Peyer's patch (tissue), 4 donors: ENCODE data around the gene TMEM50A. TPM values are rescaled to one million over a fixed set of nuclear protein-coding genes. Genes with fewer than 3 reads are reported as not detected.

Source experiments
- DNase-seq, 3 donors: peaks; one replicate each; pipeline ENCODE4 v3.0.0-alpha.2; 2017 to 2019
- H3K27ac ChIP-seq, 4 donors: fragments of 200-600 bp; sonication (generic); one replicate each; pipeline ENCODE4 v1.5.1; 2016 to 2019
- H3K27me3 ChIP-seq, 2 donors: fragments of 200-600 bp; sonication (generic); one replicate each; pipeline ENCODE4 v1.5.1; 2019
- H3K36me3 ChIP-seq, 3 donors: fragments of 200-600 bp; sonication (generic); one replicate each; pipeline ENCODE4 v1.5.1; 2016 to 2019
- H3K4me1 ChIP-seq, 4 donors: fragments of 200-600 bp; sonication (generic); one replicate each; pipeline ENCODE4 v1.5.1; 2016 to 2019
- H3K4me3 ChIP-seq, 4 donors: fragments of 200-600 bp; sonication (generic); 1 replicate in 3 of 4; 2 replicates in 1 of 4; pipeline ENCODE4 v1.5.1; 2016 to 2019; ENCODE audit warnings: mild to moderate bottlenecking in 1 of 4
- H3K9me3 ChIP-seq, 4 donors: fragments of 200-600 bp; sonication (generic); one replicate each; pipeline ENCODE4 v1.5.1; 2016 to 2019; ENCODE audit warnings: mild to moderate bottlenecking in 1 of 4
- CTCF ChIP-seq, 6 experiments: fragments of 450-650 bp in 4 of 6; fragments of 200-600 bp in 2 of 6; sonication (generic) in 1 of 6; IDR thresholded peaks; one replicate each; pipeline ENCODE4 v1.5.1; 2017 to 2019; ENCODE audit warnings: antibody characterized with exemption in 6 of 6, mild to moderate bottlenecking in 3 of 6, moderate library complexity in 1 of 6
- POLR2A ChIP-seq, 2 donors: fragments of 450-650 bp; IDR thresholded peaks; one replicate each; pipeline ENCODE4 v1.5.1; 2017; ENCODE audit warnings: antibody characterized with exemption in 2 of 2, mild to moderate bottlenecking in 2 of 2, moderate library complexity in 2 of 2
- total RNA-seq, 4 donors: library from RNA; depleted of rRNA; stranded (reverse); fragments of >200 nt; gene quantifications; one replicate each; pipeline ENCODE4 v1.1.0, GENCODE V29; 2016

TMEM50A gene
- total RNA-seq, 4 donors from 2014 or later = 43.7 to 101 (median 56.2) TPM

- Histone ChIP-seq H3K4me1 (peaks cover 0 to 19% (median 8%) of the 10 kb centered on the region in 4 donors), H3K9me3 (no peaks in the 10 kb centered on the region), H3K27ac (peak overlapping the region; percentile 90 to 97 (median 95)), H3K27me3 (no peaks in the 10 kb centered on the region), H3K36me3 (peaks cover 0 to 14% (median 0%) of the 10 kb centered on the region in 3 donors), H3K4me3 (peak overlapping the region; percentile 53 to 94 (median 84))
- TF ChIP-seq POLR2A (IDR thresholded peaks at IDR 0.05) (no peak), CTCF (IDR thresholded peaks at IDR 0.05) (no peak)
- DNase-seq = no peak
Observed at GRCh38 chr1:25338986-25339385, 852 bp downstream of the TMEM50A start.

GRCh38 chr1:25341746-25342145 is 3.6 kb downstream of the TMEM50A start:
- no peak for DNase-seq
- H3K27ac ChIP-seq = no peak overlapping the region

GRCh38 chr1:25342846-25343245 is 4.7 kb downstream of the TMEM50A start:
- H3K27me3 ChIP-seq = no peaks in the 10 kb centered on the region
- no peaks in the 10 kb centered on the region for H3K9me3 ChIP-seq
- H3K4me1 ChIP-seq = peaks cover 0 to 19% (median 8%) of the 10 kb centered on the region in 4 donors
- DNase-seq = no peak
- TF ChIP-seq POLR2A (IDR thresholded peaks at IDR 0.05) = no peak
- no peak for TF ChIP-seq CTCF (IDR thresholded peaks at IDR 0.05)
- H3K4me3 ChIP-seq = no peak overlapping the region
- H3K36me3 ChIP-seq = peaks cover 0 to 44% (median 0%) of the 10 kb centered on the region in 3 donors
- no peak overlapping the region for H3K27ac ChIP-seq

More at GRCh38 chr1:25341746-25342145, 3.6 kb downstream of the TMEM50A start:
- Histone ChIP-seq H3K9me3 (no peaks in the 10 kb centered on the region), H3K36me3 (peaks cover 0 to 38% (median 0%) of the 10 kb centered on the region in 3 donors), H3K27me3 (no peaks in the 10 kb centered on the region), H3K4me3 (no peak overlapping the region), H3K4me1 (peaks cover 0 to 19% (median 8%) of the 10 kb centered on the region in 4 donors)
- TF ChIP-seq CTCF (IDR thresholded peaks at IDR 0.05) (no peak), POLR2A (IDR thresholded peaks at IDR 0.05) (no peak)

GRCh38 chr1:25343872-25344271 is 5.7 kb downstream of the TMEM50A start:
- H3K27ac ChIP-seq = no peak overlapping the region
- H3K4me3 ChIP-seq = no peak overlapping the region
- H3K36me3 ChIP-seq = peaks cover 0 to 54% (median 0%) of the 10 kb centered on the region in 3 donors
- TF ChIP-seq CTCF (IDR thresholded peaks at IDR 0.05) (no peak), POLR2A (IDR thresholded peaks at IDR 0.05) (no peak)
- DNase-seq = no peak
- peaks cover 0 to 19% (median 8%) of the 10 kb centered on the region in 4 donors for H3K4me1 ChIP-seq
- H3K9me3 ChIP-seq = no peaks in the 10 kb centered on the region
- H3K27me3 ChIP-seq = no peaks in the 10 kb centered on the region

- H3K27ac ChIP-seq = no peak overlapping the region
- no peaks in the 10 kb centered on the region for H3K27me3 ChIP-seq
- DNase-seq = no peak
- H3K9me3 ChIP-seq = no peaks in the 10 kb centered on the region
- H3K36me3 ChIP-seq = peaks cover 0 to 74% (median 0%) of the 10 kb centered on the region in 3 donors
- no peak overlapping the region for H3K4me3 ChIP-seq
- H3K4me1 ChIP-seq = no peaks in the 10 kb centered on the region
- TF ChIP-seq POLR2A (IDR thresholded peaks at IDR 0.05) (no peak), CTCF (IDR thresholded peaks at IDR 0.05) (no peak)
Observed at GRCh38 chr1:25347556-25347955, 9.4 kb downstream of the TMEM50A start.

GRCh38 chr1:25349606-25350005 is 11.5 kb downstream of the TMEM50A start:
- Histone ChIP-seq H3K36me3 (peaks cover 0 to 75% (median 0%) of the 10 kb centered on the region in 3 donors), H3K27ac (no peak overlapping the region), H3K4me1 (no peaks in the 10 kb centered on the region), H3K4me3 (no peak overlapping the region), H3K27me3 (no peaks in the 10 kb centered on the region), H3K9me3 (no peaks in the 10 kb centered on the region)
- TF ChIP-seq CTCF (IDR thresholded peaks at IDR 0.05) (no peak), POLR2A (IDR thresholded peaks at IDR 0.05) (no peak)
- DNase-seq = no peak
